ENCODE data around the gene UBAC2.
A peak's percentile ranks its signal among the peaks of the same experiment; 100 is the strongest.
"Not testable (repeated sequence)": the region's sequence is repeated elsewhere in the genome, so short reads cannot be mapped to it uniquely, and the experiment has no call there.

The UBAC2 gene

DNA sequence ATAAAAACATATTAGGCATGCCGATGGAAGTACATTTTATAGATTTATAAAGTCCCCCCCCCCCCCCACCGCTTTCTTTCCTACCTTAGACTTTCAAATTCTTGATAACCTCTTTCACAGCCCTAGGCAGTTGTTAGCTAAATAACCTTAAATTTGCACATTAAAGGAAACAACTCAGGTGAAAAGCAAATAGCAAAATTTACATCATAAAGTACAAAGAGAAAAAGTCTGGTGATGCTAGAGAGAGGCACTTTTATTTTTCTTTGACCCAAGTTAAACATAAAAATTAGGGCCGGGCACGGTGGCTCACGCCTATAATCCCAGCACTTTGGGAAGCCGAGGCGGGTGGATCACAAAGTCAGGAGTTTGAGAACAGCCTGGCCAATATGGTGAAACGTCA lies 15.0 kb upstream of the UBAC2 start:
- DNase-seq: no peak

- no peak for DNase-seq
These were observed 10.3 kb upstream of the UBAC2 start for GRCh38 chr13:99190147-99190985.

GRCh38 chr13:99191336-99191899 lies 9.2 kb upstream of the UBAC2 start:
- no peak for DNase-seq

DNA sequence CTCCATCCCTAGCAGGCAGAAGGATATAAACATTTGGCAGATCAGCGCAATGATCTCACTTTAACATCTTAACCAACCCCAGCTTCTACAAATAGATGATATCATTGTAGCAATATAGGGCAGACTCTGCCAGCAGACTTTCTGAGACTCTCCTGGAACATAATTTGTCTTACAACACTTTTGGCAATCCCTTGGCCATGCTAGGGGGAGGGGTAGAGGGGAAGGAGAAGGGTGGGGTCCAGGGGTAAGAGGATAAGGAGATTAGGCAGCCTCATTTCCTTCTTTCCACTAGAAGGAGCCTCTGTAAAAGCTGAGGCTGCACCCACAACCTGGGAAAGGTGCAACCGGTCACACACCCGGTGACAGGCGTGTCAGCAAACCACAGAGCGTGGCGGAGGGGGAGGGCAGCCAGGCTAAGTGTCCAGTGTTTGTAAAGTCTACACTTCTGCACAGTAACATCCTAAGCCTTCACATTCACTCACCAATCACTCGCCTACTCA lies 8.7 kb upstream of the UBAC2 start:
- DNase-seq: no peak

DNA sequence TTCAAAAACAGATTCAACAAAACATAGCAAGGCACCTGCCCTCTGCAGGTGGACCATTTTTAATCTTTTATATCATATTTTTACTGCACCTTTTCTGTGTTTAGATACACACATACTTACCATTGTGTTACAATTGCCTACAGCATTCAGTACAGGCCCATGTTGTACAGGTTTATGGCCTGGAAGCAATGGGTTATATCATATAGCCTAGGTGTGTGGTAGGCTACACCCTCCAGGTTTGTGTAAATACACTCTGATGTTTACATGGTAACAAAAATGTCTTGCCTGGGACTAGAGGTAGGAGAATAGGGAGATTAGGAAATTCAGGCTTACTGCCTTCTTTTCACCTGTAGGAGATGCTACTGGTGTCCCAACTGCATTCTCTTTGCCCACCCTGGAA lies 8.2 kb upstream of the UBAC2 start:
- DNase-seq: no peak

DNA sequence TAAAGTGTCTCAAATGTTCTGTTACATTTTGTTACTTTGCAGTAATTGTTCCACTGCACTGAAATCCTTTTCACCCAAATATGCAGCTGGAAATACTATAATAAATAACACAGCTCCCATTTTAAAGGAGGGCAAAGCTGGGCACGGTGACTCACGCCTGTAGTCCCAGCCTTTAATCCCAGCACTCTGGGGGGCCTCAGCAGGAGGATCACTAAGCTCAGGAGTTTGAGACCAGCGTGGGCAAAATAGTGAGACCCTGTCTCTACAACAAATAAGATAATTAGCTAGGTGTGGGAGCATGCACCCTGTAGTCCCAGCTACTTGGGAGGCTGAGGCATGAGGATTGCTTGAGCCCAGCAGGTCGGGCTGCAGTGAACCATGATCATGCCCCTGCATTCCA lies 7.5 kb upstream of the UBAC2 start:
- DNase-seq: no peak

DNA sequence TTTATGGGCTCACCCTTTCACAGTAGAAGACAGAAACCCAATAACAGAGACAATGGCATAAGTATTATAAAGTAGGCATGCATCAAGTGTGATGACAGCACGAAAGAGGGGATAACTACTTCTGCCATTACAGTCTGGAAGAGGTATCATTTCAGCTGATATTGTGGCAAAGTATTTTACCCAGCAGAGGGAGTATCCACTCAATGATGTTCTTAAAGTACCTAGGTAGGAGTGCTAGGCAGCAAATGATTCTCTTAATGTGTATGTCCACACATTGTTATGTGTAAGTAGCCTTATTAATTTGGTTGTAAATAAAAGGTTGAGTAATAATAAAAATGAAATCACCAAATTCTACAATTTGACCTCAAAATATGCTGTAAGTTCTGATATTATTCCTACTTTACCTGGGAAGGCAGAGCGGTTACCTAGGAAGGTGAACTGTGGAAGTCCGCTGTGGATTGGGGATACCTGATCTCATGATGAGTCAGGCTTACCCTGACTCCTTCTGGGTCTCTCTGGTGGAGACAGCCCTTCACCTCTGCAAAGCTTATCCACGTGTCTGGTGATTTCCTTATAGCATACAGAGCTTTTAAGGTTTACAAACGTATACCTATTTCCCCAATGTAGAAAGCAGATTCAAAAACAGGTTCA lies 4.1 kb upstream of the UBAC2 start:
- DNase-seq: no peak

DNA sequence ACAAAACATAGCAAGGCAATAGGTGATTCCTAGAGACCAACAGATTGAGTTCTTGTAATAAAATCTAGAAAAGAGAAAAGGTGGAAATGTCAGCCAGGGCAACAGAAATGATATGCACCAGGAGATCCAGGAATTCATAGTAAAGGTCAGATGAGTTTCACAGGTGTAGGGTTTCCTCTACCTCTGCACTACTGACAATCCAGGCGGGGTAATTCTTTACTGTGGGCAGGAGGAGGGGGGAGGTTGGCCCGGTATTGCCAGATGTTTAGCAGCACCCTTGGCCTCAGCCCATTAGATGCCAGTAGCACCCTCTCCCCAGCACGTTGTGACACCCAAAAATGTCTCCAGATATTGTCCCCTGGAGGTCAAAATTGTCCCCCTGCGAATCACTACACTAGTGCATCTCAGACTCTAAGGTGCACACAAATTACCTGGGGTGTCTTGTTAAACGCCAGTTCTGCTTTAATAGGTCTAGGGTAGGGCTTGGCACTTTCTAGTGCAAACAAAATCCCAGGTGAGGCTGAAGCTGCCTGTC lies 3.5 kb upstream of the UBAC2 start:
- no peak for DNase-seq

DNA sequence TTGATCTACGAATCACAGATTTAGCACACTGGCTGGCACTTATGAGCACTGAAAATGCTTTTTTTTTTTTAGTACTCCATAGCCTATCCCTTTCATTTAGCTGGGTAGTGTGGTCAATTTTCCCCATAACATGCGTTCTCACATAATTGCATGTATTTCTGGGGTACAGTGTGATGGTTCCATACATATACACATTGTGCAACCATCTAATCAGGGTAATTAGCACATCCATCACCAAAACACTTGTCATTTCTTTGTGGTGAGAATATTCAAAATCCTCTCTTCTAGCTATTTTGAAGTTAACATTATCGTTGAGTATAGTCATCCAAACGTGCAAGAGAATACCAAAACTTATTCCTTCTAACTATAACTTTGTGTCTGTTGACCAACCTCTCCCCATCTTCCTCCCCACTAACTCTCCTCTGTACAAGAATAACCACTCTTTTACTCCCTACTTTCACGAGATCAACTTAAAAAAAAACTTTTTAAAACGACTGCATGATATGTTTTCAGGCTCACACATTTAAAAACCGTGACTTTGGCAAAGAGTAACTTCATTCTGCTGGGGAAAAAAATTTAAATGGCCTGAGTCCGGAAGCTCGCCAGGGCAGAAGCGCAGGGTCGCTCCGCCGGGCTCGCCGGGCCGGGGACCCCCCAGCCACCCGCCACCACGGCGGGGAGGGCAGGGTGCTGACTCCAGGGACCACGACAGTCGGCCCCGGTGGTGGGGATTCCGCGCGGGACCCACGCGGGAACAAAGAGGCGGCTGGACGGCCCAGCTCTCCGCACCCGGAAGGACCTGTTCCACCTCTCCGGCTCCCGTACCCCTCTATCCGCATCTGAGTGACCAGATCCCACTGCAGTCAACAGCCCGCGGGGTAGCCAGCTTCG lies 868 bp upstream of the UBAC2 start:
- DNase-seq: no peak

DNA sequence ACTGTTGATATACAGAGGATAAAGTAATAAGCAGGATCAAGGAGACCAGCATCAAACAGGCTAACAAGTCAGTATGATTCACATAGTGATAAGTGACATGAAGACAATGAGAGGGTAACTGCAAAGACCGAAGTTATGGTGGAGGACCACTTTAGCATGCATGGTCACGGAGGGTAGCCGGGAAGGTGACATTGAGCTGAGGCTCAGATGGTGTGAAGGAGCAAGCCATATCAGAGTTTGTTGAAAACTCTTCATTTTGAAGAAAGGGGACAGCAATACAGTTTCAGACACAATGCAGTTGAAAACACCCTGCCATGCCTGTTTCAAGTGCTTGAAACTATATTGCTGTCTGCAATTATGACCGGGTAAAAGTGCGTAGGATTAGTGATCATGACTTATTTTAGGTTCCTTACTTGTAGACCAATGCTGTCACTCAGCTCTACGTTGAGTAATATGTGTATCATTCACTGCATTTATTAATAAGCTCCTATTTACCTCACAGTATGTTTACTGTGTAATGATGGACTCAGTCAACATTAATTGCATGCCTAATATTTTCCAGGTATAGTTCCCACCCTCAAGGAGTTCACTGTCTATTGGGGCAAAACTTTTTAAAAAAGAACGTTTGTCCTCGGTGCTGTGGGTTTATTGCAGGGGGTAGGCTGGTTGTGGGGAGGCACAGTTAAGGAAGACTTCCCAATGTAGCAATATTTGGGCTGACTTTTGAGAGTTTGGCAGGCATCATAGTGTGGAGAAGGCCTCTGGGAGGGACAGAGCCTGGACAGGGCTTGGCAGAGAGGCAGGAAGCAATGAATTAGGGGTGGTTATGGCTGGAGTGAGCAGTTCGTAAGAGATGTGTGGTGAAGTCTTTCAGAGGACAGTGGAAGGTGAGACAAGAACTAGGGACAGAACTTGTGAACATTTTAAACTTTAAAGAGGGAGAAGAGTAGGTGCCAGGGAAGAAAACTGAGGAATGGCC lies 3.2 kb downstream of the UBAC2 start:
- DNase-seq: peak in 1 of 2 donors; percentile 38

DNA sequence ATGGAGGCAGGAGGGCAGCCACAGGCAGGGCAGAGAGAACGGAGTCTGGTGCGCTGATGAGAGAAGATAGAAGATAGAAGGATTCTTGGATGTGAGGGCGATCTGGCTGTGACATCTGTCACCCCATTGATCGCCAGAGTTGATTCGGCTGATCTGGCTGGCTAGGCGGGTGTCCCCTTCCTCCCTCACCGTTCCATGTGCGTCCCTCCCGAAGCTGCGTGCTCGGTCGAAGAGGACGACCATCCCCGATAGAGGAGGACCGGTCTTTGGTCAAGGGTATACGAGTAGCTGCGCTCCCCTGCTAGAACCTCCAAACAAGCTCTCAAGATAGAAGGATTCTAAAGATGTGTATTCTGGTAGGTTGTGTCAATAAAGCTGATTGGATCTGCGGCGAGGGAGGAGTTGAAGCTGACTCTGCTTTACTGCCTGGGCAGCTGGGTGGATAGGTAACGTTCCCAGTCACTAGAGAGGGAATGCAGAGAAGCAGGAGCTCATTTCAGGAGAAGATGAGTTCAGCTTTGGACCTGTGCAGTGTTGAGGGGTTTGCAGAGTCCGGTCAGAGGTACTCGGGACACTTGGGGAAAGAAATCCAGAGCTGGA lies 5.1 kb downstream of the UBAC2 start:
- no peak for DNase-seq

GRCh38 chr13:99206226-99206625 lies 5.6 kb downstream of the UBAC2 start:
- no peak for DNase-seq

DNA sequence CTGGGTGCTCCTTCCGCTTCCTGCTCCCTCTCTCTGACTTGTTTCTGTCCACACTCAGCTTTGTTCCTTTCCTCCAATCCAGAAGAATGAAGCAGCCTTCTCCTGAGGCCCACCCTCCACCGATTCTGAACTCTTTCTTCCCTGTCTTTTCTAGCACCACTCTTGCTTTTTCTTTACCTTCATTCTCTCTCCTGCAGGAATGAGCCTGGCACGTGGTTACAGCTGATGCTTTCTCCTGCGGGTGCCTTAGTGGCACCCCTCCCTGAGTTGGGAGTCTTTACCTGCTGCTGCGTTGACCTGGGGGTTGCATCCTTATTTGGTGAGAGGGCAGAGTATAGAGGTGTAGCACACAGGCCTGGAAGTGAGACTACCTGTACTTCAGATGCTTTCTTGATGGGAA lies 6.2 kb downstream of the UBAC2 start:
- no peak for DNase-seq

GRCh38 chr13:99207511-99207910 lies 6.9 kb downstream of the UBAC2 start:
- DNase-seq: no peak

- DNase-seq: no peak
These were observed 7.5 kb downstream of the UBAC2 start for GRCh38 chr13:99208185-99208584.

GRCh38 chr13:99208845-99209527 lies 8.3 kb downstream of the UBAC2 start:
- no peak for DNase-seq

GRCh38 chr13:99210627-99211026 lies 10.0 kb downstream of the UBAC2 start:
- not testable (repeated sequence) for DNase-seq

- no peak for DNase-seq
These were observed 10.9 kb downstream of the UBAC2 start for GRCh38 chr13:99211421-99212035.

DNA sequence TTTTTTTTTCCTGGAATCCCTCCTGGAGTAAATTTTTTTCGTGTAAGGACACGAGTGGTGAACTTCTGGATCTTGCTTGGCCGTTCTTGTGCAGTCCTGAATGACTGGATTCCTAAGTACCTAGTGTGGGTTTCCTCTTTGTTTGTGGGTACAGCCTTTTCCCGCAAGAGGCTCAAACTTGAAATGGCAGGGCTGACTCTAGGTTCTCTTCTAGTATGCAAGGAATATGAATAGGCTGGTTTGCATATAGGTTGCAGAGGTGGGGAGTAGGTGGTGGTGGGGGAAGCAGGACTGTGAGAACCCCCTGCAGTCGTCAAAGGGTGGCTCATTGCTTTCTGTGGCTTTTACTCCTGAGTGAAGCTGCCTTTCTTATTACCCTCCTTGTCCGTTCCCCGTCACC lies 13.6 kb downstream of the UBAC2 start:
- DNase-seq: no peak

GRCh38 chr13:99214731-99215130 lies 14.1 kb downstream of the UBAC2 start:
- DNase-seq: no peak
